ENCODE data around the gene DHRS12. TPM values are rescaled to one million over a fixed set of nuclear protein-coding genes. Genes with fewer than 3 reads are reported as not detected.

DHRS12 gene
- total RNA-seq, 1 experiment from 2014 or later: 10.9 TPM

GRCh38 chr13:51721496-51721895 lies 82.5 kb downstream of the DHRS12 start:
- H2AFZ ChIP-seq (ENCODE audit: low read length): no peak overlapping the region
- no peak overlapping the region for H3K9ac ChIP-seq (ENCODE audit: low read length)
- H3K36me3 ChIP-seq (ENCODE audit: insufficient read depth, low read length): no peaks in the 10 kb centered on the region
- no peaks in the 10 kb centered on the region for H3K79me2 ChIP-seq (ENCODE audit: low read length)
- no peak overlapping the region for H3K4me3 ChIP-seq (ENCODE audit: low read length)
- H3K27me3 ChIP-seq (ENCODE audit: low read length): no peaks in the 10 kb centered on the region
- H3K9me3 ChIP-seq (ENCODE audit: low read length): no peaks in the 10 kb centered on the region
- no peak overlapping the region for H3K27ac ChIP-seq (ENCODE audit: low read length)
- no peak for DNase-seq
- H4K20me1 ChIP-seq (ENCODE audit: insufficient read depth, low read depth, low read length): no peaks in the 10 kb centered on the region
- H3K9me2 ChIP-seq (replicated peaks; ENCODE audit: insufficient read depth, low read length): no peaks in the 10 kb centered on the region
- H3K4me2 ChIP-seq (ENCODE audit: low read depth, low read length, poor library complexity, severe bottlenecking): no peak overlapping the region
- no peaks in the 10 kb centered on the region for H3K4me1 ChIP-seq (ENCODE audit: low read length)

- Histone ChIP-seq H4K20me1 (ENCODE audit: insufficient read depth, low read depth, low read length) (no peaks in the 10 kb centered on the region), H2AFZ (ENCODE audit: low read length) (no peak overlapping the region), H3K9me2 (replicated peaks; ENCODE audit: insufficient read depth, low read length) (no peaks in the 10 kb centered on the region), H3K9ac (ENCODE audit: low read length) (no peak overlapping the region), H3K4me1 (ENCODE audit: low read length) (no peaks in the 10 kb centered on the region), H3K36me3 (ENCODE audit: insufficient read depth, low read length) (no peaks in the 10 kb centered on the region), H3K79me2 (ENCODE audit: low read length) (no peaks in the 10 kb centered on the region), H3K9me3 (ENCODE audit: low read length) (no peaks in the 10 kb centered on the region), H3K27me3 (ENCODE audit: low read length) (no peaks in the 10 kb centered on the region), H3K27ac (ENCODE audit: low read length) (no peak overlapping the region), H3K4me2 (ENCODE audit: low read depth, low read length, poor library complexity, severe bottlenecking) (no peak overlapping the region), H3K4me3 (ENCODE audit: low read length) (no peak overlapping the region)
- DNase-seq: no peak
These were observed 84.6 kb downstream of the DHRS12 start for GRCh38 chr13:51719394-51719793.

Other genes starting within 250 kb of the DHRS12 start
- gene WDFY2, start 219.7 kb downstream of the DHRS12 start, total RNA-seq (2014; rRNA removed; shearing (Covaris generic); ENCODE audit: low replicate concordance): 3.6 and 4.1 TPM in 2 replicates
- 0.15 TPM in 1 of 2 replicates, not detected in the other for gene TMEM272, start 41.0 kb upstream of the DHRS12 start, total RNA-seq (2014; rRNA removed; shearing (Covaris generic); ENCODE audit: low replicate concordance)
- gene CCDC70, start 57.8 kb upstream of the DHRS12 start, total RNA-seq (2014; rRNA removed; shearing (Covaris generic); ENCODE audit: low replicate concordance): not detected in 2 replicates
- gene ATP7B, start 207.3 kb upstream of the DHRS12 start, total RNA-seq (2014; rRNA removed; shearing (Covaris generic); ENCODE audit: low replicate concordance): 1.1 and 3.3 TPM in 2 replicates
- 12.2 and 17.6 TPM in 2 replicates for gene ALG11, start 208.2 kb upstream of the DHRS12 start, total RNA-seq (2014; rRNA removed; shearing (Covaris generic); ENCODE audit: low replicate concordance)
- gene UTP14C, start 220.5 kb upstream of the DHRS12 start, total RNA-seq (2014; rRNA removed; shearing (Covaris generic); ENCODE audit: low replicate concordance): 6.6 and 10.1 TPM in 2 replicates